ENCODE results near the gene ARHGAP6.

Gene ARHGAP6

DNA sequence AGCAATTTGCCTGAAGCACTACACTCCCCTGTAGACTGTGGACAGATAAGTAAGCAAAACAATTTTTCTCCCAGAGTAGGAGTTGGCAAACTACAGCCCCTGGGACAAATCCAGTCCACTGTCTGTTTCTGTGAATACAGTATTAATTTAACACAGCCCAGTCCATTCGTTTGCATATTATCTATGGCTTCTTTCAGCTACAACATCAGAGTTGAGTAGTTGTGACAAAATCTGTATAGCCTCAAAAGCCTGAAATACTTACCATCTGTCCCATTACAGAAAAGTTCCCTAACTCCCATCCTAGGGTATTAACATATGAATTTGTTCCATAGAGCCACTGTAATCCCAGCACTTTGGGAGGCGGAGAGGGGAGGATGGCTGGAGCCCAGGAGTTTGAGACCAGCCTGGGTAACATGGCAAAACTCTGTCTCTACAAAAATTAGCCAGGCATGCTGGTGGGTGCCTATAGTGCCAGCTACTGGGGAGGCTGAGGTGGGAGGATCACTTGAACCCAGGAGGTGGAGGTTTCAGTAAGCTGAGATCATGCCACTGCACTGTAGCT lies 319.5 kb downstream of the ARHGAP6 start:
- no peak for DNase-seq

DNA sequence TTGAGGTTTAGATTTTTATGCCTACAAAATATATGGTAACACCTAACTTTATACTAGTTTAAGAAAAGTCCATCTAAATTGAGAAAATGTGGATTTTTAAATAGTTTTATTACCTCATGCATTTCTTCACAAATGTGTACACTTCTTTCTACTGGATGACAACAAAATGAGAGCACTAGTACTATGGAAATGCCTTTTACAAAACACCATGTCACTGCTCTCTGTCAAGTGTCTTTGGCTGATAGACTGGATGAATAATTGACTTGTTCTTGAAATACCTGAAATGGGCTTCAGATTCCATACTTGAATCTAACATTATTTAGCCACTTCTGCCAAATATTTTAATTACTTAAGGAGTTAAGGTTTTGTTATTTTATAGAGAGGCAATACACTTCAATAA lies 323.0 kb downstream of the ARHGAP6 start:
- DNase-seq, result no peak

DNA sequence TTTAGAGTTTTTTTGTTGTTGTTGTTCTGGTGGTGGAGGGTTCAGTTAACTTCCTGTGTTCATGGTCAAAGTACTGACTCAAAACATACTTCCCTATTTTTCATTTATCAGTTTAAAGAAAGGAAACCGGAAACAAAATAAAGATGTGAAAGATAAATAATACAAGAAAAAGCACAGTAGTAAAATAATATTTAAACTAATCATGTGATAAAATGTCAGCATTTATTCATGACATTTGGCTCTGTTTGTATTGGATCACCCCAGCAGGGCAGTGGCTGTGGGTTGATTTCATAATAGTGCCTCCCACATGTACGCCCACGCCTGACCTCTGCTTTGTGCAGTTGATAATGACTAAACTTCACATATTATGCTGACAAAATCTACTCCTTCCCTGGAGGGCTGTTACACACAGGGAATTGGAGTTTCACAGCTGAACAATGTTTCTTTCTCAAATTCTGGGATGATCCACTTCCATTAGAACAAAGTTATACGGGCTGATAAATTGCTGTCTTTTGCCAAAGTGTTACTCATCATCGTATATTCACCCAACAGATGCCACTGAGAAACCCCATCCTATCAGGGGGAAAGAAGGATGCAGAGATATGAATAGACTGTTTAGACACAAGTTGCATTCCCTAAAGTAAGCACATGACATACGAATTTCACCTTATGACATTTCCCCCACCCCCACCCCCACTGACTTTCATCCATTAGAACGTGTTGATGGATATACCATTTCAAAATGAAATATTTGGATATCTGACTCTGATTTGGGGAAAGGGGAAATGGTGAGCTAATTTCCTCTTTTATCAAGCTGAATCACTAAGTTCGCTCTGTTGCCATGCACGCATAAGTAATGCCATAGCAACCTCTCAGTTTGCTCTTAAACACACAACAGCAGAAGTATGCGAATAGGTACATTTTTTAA lies 324.2 kb downstream of the ARHGAP6 start:
- no peak for DNase-seq

DNA sequence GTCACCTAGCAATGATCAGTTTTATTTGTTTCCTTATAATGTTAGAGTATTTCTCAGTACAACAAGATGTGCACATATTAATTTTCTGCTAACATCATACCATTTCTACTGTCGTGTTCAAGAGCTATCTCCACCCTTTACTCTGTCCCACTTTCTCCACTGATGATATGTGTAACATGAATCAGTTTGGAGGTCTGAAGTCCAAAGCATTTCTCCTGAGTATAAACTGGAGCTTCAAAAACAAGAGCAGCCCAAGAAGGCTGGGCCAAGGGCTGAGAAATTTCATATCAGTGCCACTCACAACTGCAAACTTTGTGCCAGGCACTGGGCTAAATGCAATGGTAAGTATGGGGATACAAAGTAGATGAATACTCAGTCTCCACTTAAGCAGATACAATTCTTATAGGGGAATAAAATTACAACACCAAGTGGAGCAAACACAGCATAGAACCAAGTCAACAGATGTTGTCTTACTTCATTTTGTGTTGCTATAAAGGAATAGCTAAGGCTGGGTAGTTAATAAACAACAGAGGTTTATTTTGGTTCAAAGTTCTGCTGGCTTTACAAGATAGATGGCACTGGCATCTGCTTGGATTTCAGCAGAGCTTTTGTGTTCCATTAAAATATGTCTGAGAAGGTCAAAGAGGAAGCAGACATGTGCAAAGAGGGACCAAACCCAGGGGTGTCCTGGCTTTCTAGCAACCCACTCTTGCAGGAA lies 328.3 kb downstream of the ARHGAP6 start:
- DNase-seq, result no peak

DNA sequence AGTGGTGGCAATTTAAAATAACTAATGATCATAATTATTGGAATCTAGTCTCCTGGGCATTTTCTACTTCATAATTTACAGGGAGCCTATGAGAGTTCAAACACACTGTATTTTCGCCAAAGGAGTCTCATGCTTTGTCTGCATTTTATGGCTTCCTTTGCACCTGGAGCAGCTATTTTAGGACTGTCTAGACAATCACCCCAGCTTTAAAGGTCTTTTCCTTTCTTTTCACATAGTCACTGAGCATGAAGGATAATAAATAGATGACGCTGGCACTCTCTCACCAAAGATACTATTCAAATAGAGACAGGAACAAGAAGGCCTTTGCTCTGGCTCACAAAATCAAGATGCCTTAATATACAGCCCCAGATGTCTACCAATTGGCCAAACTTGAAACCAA lies 329.5 kb downstream of the ARHGAP6 start:
- DNase-seq, result no peak

DNA sequence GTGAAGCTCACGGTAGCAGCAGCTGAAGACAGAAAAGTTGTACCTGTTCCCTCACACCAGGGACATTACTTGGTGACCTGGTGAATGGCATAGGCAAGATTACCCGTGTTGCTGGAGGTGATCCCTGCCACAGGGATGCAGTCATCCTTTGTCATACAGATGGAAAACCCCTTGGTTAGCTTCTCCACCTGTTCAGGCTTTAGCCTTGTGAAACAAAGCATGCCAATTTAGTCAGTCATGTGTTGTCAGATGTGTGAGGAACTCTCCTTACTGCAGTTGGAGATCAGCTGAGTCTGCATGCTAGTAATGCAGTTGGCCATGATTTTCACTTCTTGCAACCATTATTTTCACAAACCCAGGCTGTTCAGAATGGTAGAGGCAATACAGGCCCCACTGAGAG lies 331.6 kb downstream of the ARHGAP6 start:
- DNase-seq, result no peak

DNA sequence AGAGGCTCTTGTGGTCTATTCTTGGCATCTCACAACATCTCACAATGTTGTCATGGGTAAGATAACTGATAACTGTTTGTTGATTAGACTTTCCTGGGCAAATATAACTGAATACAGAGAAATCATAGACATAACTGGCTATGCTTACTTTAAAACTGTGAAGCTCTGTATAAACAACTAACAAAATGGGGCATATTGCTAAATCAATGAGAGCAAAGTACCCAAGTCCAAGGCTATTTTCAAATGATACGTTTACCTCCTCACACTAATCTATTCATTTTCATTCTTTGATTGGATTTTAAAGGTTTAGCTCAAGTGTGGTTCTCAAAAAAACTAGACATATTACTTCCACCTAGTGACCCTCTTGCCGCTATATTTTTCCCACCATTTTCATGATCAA lies 333.9 kb downstream of the ARHGAP6 start:
- no peak for DNase-seq

DNA sequence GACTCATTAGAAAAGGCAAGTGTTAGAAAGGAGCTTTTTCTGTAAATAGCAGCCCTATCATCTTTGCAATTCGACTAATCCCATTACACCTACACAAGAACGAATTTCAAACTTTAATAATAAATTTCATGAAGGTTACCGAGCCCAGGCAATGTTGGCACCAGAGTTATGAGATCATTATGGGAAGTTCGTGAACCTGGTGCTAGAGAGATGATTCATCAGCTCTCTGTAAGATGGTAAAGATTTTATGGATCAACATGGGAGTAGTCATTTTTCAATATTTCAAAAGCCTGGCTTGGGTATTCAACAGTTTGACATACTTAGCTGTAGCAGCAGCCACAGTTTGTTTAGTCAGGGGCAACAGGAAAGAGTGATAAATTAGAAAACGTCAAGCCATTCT lies 336.7 kb downstream of the ARHGAP6 start:
- no peak for DNase-seq

DNA sequence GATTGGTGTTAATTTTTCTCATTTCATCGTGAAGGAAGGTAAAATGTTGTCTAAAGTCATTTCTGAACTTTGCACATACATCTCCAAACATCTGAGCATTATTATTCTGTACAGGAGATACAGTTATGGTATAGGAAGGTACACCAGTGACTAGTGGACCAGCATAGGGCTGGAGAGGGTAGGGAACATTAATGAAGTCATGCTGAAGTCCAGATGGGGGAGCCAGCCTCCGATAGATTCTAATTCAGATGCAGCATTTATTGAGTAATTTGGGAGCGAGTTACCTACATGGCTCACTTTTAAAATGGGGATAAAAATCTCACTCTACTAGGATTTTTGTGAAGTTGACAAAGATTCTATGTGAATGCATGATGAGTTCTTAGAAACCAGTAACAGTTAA lies 337.6 kb downstream of the ARHGAP6 start:
- DNase-seq, result no peak

DNA sequence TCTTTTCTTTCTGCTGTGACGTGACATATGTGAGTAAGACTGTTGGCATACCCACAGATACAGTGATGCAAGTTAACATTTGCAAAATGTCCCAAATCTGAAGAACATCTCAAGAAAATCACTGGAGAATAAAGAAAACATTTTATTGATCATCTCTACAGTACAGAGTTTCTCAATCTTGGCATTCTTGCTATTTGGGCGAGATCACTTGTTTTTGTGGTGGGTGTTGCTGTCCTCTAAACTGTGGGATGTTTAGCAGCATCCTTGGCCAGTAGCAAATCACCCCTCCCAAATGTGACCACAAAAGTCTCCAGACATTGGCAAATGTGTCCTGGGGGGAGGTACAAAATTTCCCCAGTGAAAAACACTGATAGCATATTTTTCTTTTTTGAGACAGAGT lies 343.7 kb downstream of the ARHGAP6 start:
- DNase-seq, result no peak

DNA sequence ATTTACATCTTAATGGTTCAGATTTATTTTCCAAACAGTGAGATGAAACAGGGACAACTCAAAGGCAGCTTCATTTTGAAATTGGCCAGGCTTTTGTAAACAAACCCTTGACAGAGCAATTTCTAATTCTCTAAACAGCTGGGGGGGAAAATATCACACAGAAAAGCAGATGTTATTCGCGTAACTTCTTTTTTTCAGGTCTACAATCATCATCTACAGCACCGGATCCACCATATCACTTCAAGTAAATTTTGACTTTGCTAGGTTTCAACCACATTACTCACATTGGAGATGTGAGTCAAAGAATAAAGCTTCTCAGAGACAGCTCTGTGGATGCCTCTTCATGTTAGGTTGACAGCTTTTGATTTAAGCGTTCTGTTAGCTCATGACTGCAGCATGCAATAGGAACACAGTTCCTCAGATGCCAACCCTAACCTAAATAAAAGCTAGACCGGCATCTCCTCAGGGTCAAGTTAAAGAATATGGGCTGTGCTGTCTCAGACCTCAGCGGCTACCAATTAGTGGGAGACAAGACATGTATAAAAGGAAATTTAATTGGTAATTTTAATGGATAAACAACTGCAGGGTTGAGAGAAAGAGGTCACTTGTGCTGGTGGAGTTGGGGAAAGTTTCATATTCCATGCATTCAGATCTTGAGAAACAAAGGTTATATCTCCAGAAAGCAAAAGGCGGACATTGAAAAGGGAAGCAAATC lies 345.8 kb downstream of the ARHGAP6 start:
- DNase-seq, result no peak

DNA sequence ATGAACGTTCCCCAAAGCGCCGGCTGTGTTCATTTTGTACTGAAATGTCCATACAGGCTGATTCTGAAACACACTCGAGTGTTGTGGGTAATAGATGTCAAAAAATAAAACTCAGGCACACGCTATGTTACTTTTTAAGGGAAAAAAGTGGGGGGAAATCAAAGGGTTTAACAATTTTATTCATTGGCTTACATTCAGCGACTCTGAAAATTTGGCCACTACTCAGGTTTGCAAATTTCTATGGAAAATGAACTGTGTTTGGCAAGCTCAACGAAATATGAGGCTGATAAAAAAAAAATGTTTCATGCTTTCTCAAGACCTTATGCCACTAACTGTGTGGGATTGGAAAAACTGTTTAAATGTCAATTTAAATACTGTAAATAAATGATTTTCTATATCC lies 354.0 kb downstream of the ARHGAP6 start:
- DNase-seq, result no peak

DNA sequence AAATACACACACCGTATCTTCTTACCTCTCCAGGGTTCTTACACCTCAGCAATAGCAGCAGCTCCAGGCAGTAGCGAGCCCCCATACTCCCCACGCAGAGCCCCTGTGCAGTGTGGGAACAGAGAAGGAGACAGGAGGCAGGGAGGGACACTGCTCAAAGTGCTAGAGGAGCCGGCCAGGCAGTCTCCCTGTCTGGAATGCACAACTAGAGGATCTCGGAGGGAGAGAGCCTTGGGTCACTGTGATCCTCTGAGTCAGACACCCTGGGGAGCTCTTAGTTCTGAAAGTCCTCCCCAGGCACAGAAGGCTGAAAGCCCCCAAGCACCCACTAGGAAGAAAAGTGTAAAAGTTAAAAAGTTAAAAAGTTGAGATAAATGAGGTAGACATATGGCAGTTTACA lies 356.5 kb downstream of the ARHGAP6 start:
- no peak for DNase-seq

DNA sequence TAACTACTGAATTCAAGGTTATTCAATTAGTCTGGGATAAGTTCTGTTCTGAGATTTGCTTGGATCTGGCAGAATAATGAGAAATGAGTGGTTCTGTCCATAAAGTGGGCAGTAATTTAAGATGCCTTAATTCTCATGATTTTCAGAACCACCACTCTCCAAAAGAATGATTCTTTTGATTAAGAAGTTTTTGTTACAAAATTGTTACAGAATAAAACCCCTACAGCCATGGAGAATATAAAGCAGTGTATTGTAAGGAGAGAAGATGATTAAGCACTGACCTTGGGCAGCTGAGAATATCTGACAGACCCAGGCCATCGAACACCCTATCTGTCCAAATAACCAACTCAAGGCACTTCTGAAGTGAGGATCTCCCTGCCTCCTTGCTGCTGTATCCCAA lies 360.1 kb downstream of the ARHGAP6 start:
- no peak for DNase-seq

DNA sequence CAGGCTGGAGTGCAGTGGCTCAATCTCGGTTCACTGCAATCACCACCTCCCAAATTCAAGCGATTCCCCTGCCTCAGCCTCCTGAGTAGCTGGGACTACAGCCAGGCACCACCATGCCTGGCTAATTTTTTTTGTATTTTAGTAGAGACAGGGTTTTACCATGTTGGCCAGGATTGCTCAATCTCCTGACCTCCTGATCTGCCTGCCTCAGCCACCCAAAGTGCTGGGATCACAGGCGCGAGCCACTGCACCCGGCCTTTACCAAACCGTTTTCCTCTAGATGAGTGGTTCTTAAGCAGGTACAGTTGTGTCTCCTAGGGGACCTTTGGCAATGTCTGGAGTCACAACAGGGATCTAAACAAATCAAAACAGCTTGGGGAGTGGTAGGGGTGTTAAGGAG lies 360.9 kb downstream of the ARHGAP6 start:
- DNase-seq, result no peak

DNA sequence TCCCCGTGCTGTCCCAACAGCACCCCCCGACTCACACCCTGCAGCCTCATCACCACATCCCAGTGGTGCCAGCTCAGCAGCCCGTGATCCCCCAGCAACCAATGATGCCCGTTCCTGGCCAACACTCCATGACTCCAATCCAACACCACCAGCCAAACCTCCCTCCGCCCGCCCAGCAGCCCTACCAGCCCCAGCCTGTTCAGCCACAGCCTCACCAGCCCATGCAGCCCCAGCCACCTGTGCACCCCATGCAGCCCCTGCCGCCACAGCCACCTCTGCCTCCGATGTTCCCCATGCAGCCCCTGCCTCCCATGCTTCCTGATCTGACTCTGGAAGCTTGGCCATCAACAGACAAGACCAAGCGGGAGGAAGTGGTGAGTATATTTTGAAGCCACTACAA lies 367.1 kb downstream of the ARHGAP6 start:
- DNase-seq, result no peak

DNA sequence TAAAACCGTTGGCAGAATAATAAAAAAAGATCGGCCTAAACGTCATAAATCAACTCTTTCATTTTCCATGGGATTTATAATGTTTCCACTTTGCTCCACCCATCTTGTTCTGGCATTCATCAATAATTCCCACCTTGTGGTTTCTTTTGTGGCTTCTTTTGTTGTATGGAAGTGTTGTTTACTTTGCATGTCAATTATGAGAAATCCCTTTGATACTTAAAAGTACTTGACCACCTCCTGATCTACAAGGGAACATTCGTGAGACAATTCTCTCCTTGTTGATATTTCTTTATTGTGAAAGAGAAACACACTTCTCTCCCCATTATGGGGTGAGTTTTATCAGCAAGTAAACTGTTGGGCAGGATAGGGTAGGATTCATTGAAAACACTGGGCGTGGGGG lies 369.7 kb downstream of the ARHGAP6 start:
- no peak for DNase-seq

DNA sequence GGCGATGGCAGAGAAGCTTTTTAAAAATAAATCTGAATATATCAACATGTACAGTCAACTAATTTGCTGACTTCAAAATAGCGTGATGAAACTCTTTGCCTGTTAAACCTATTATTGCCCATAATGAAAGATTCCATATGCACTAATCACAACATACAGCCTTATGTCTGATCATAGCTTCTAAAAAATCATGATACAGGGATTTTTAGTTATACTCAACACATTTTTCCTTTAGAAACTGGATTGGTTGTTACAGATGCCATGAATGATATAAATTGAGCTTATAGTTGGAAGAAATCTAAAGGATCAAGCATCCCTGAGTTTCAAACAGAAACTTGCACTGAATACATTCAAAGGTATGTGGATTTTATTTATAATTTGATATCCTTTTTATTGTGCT lies 372.6 kb downstream of the ARHGAP6 start, which contains the start of gene AMELX:
TSS of gene AMELX (plus strand) at position 301 of the 400 bp plus-strand sequence. CDS start 1,376 bp downstream, outside the sequence.
- DNase-seq, result no peak

DNA sequence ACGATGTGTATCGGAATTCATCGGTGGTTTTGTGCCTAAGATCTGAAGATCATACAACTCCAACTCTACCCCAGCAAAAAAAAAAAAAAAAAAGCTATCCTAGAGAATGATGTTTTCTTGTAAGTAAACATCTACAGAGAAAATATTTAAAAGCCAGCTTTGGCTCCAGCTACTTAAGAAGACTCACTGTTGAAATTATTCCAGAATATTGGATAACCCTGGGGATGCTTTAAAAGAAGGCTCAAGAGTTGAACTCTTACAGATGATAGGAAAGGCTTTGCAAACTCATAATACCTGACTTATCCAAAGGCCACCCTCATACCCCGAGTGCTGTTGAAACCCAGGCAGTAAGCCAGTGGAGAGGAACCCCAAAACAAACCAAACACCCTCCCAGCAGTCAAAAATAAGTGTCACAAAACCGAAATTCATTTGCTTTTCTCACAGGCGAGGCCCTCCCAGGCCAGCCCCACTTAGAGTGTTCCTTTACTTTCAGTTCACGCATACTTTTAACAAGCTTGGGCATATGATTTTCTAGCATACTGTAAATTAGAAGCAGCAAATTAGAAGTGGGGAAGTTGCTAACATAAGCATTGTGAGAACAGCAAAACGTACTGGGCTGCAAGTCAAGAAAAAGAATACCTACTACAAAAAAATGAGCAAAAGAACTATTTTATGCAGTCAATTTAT lies 375.2 kb downstream of the ARHGAP6 start:
- DNase-seq, result no peak

DNA sequence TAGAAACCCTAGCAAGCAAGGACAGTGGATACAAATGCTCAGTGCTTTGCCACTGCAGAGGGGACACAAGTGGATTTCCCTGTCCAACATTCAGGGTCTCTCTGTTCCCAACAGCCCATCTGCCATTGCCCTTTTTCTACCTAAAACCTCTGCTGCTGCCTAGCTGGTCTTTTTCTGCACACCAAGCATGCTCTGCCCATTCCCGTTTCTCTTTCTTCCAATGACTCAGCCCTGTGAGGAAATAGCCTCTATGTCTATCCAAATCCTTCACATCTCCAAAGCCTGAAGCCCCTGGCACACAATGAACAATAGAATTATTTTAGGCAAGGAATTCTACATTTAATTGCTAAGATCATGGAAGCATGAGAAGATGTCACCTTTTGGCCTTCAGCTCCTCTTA lies 378.2 kb downstream of the ARHGAP6 start:
- no peak for DNase-seq

DNA sequence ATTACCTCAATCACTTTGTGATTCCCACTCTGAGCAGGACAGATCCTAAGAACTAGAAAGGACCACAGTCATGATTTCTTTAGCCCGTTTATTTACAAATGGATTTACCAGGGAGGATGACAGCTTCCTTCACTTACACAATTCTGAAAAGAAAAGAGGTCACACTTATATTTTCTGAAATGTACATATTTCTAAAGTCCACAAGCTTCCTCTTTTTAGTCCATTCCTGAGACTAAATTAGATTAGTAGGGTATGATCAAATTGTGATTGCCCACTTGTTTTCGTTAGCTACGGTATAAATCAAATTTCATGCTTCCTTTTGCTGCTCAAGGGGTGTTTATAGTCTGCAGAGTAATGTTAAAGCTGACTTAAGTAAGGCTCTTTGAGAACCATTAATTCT lies 380.1 kb downstream of the ARHGAP6 start:
- no peak for DNase-seq

DNA sequence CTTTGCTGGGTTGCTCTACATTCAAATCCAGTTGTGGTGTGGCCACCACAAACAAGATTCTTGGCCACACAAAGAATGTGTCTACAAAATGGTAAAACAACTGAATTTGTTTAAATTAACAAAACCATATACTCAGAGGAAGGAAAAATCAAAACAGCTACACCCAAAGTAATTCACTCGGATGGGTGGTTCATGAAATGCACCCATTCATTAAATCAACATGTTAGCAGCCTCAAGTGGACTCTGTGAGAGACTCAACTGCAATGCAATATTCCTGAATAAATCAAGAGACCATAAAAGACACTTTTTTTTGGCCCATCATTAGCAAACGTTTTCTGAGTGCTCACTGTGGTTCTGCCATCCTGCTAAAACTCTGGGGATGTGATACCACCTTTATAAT lies 383.7 kb downstream of the ARHGAP6 start:
- no peak for DNase-seq

DNA sequence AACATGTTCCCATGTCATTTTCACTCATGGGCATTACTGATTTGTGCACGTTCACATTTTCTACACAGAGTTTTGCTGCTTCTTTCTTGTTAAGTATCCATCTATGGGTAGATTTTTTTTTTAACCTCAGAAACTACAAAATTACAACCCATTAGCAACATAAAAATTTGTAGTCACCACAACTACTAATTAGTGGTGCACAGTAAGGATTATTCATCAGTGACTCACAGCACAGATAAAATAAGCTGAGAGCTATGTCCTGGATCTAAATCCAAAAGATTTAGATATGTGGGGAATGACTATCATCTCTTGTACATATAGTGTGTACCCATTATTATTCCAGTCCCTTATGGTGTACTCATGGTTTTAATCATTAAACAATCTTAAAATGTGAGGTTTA lies 392.2 kb downstream of the ARHGAP6 start:
- DNase-seq, result no peak
